Vagina (tissue), 2 donors: ENCODE data around the gene AMBRA1. TPM values are rescaled to one million over a fixed set of nuclear protein-coding genes. Genes with fewer than 3 reads are reported as not detected.

Experiments
- DNase-seq, 2 donors: peaks; one replicate each; pipeline ENCODE4 v3.0.0-alpha.2; 2017; ENCODE audit errors: extremely low spot score in 2 of 2
- H3K27ac ChIP-seq: fragments of 200-600 bp; sonication (generic); one replicate; pipeline ENCODE4 v1.5.1; 2019
- H3K27me3 ChIP-seq: fragments of 200-600 bp; sonication (generic); one replicate; pipeline ENCODE4 v1.5.1; 2019
- H3K36me3 ChIP-seq, 2 donors: fragments of 200-600 bp; sonication (generic); one replicate each; pipeline ENCODE4 v1.5.1; 2017 to 2019
- H3K4me1 ChIP-seq: fragments of 200-600 bp; sonication (generic); one replicate; pipeline ENCODE4 v1.5.1; 2019
- H3K4me3 ChIP-seq, 2 donors: fragments of 200-600 bp; sonication (generic); 1 replicate in 1 of 2; 2 replicates in 1 of 2; pipeline ENCODE4 v1.5.1; 2016 to 2019
- H3K9me3 ChIP-seq: fragments of 200-600 bp; sonication (generic); one replicate; pipeline ENCODE4 v1.5.1; 2019
- POLR2A ChIP-seq, 2 donors: fragments of 450-650 bp; IDR thresholded peaks; one replicate each; pipeline ENCODE4 v1.6.1; 2017; ENCODE audit warnings: antibody characterized with exemption in 2 of 2, mild to moderate bottlenecking in 2 of 2, moderate library complexity in 2 of 2
- POLR2AphosphoS5 ChIP-seq, 2 donors: sonication (generic); formaldehyde crosslinking; IDR thresholded peaks; one replicate each; pipeline ENCODE4 v1.9.0; 2017; ENCODE audit warnings: antibody characterized with exemption in 2 of 2, mild to moderate bottlenecking in 2 of 2, low read depth in 1 of 2; ENCODE audit not compliant: insufficient read depth in 1 of 2
- intact Hi-C: fragments of 100-400 bp; cut with DNase I; formaldehyde crosslinking; loops from one replicate; pipeline ENCODE4 v1.15.1; 2023
- total RNA-seq: library from RNA; depleted of rRNA; stranded (reverse); fragments of >200 nt; gene quantifications from one replicate; pipeline ENCODE4 v1.2.3, GENCODE V29; 2016
- TF ChIP-seq, protein P1 (sequence below), 3 experiments: fragments of 450-650 bp in 2 of 3; fragments of 200-600 bp in 1 of 3; sonication (generic) in 1 of 3; IDR thresholded peaks; one replicate each; pipeline ENCODE4 v1.5.1; 2017 to 2019; ENCODE audit warnings: antibody characterized with exemption in 3 of 3, mild to moderate bottlenecking in 2 of 3, moderate library complexity in 2 of 3

Gene AMBRA1
- total RNA-seq, 1 donor from 2014 or later = 40.0 TPM

DNA sequence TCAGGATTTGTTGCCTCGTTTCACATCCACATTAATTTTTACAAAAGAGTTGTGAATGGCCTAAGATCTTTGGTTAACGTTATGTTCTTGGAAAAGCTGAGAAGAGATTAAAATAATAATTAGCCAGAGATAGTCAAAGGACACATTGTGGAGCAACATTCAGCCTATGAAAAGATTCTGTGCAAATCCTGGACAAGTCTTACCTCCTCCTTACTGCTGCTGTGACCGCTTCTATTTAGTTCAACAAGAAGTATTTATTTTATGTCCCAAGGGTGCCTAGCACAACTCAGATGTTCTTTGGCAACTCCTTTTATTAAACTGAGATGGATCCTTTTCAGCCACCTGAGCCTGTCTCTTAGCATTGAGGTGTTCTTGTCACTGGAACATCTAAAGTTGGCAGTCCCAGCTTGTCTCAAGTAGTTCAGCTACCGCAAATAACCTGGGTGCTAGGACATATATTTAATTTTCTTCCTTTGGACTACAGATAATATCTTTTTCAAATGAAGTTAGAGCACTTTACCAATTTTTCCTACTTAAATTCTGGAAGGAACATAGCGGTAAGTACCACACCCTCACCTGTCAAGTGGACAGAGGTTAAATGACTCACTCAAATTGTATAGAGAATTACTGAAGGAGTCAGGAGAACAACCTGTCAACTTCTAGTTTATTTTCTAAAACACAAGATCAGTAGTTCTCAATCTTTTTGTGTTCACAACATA lies 121.7 kb downstream of the AMBRA1 start:
- no peak for DNase-seq
- H3K9me3 ChIP-seq = no peaks in the 10 kb centered on the region
- no peaks in the 10 kb centered on the region for H3K36me3 ChIP-seq
- no peak overlapping the region for H3K4me3 ChIP-seq
- H3K4me1 ChIP-seq = no peaks in the 10 kb centered on the region
- intact Hi-C loops = no loop called here
- no peaks in the 10 kb centered on the region for H3K27me3 ChIP-seq
- H3K27ac ChIP-seq = no peak overlapping the region
- TF ChIP-seq POLR2AphosphoS5 (IDR thresholded peaks at IDR 0.05; ENCODE audit: insufficient read depth in 1 of 2, low read depth in 1 of 2) (no peak), POLR2A (IDR thresholded peaks at IDR 0.05) (no peak)
- TF ChIP-seq, protein P1, sequence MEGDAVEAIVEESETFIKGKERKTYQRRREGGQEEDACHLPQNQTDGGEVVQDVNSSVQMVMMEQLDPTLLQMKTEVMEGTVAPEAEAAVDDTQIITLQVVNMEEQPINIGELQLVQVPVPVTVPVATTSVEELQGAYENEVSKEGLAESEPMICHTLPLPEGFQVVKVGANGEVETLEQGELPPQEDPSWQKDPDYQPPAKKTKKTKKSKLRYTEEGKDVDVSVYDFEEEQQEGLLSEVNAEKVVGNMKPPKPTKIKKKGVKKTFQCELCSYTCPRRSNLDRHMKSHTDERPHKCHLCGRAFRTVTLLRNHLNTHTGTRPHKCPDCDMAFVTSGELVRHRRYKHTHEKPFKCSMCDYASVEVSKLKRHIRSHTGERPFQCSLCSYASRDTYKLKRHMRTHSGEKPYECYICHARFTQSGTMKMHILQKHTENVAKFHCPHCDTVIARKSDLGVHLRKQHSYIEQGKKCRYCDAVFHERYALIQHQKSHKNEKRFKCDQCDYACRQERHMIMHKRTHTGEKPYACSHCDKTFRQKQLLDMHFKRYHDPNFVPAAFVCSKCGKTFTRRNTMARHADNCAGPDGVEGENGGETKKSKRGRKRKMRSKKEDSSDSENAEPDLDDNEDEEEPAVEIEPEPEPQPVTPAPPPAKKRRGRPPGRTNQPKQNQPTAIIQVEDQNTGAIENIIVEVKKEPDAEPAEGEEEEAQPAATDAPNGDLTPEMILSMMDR (IDR thresholded peaks at IDR 0.05) = no peak

- Histone ChIP-seq H3K27ac (no peak overlapping the region), H3K4me1 (peaks cover under 1% of the 10 kb centered on the region), H3K36me3 (no peaks in the 10 kb centered on the region), H3K9me3 (no peaks in the 10 kb centered on the region), H3K27me3 (no peaks in the 10 kb centered on the region), H3K4me3 (no peak overlapping the region)
- DNase-seq = no peak
- intact Hi-C loops = no loop called here
- TF ChIP-seq POLR2A (IDR thresholded peaks at IDR 0.05) (no peak), POLR2AphosphoS5 (IDR thresholded peaks at IDR 0.05; ENCODE audit: insufficient read depth in 1 of 2, low read depth in 1 of 2) (no peak)
- TF ChIP-seq, protein P1 (IDR thresholded peaks at IDR 0.05) = no peak
Observed at GRCh38 chr11:46469926-46470325, 123.9 kb downstream of the AMBRA1 start.

- no peaks in the 10 kb centered on the region for H3K36me3 ChIP-seq
- no peaks in the 10 kb centered on the region for H3K9me3 ChIP-seq
- H3K4me3 ChIP-seq = no peak overlapping the region
- intact Hi-C loops = no loop called here
- H3K27me3 ChIP-seq = no peaks in the 10 kb centered on the region
- H3K27ac ChIP-seq = no peak overlapping the region
- peaks cover 14% of the 10 kb centered on the region for H3K4me1 ChIP-seq
- TF ChIP-seq, protein P1 (IDR thresholded peaks at IDR 0.05) = no peak
- TF ChIP-seq POLR2A (IDR thresholded peaks at IDR 0.05) (no peak), POLR2AphosphoS5 (IDR thresholded peaks at IDR 0.05; ENCODE audit: insufficient read depth in 1 of 2, low read depth in 1 of 2) (no peak)
- no peak for DNase-seq
Observed at GRCh38 chr11:46465683-46466082, 128.1 kb downstream of the AMBRA1 start.

DNA sequence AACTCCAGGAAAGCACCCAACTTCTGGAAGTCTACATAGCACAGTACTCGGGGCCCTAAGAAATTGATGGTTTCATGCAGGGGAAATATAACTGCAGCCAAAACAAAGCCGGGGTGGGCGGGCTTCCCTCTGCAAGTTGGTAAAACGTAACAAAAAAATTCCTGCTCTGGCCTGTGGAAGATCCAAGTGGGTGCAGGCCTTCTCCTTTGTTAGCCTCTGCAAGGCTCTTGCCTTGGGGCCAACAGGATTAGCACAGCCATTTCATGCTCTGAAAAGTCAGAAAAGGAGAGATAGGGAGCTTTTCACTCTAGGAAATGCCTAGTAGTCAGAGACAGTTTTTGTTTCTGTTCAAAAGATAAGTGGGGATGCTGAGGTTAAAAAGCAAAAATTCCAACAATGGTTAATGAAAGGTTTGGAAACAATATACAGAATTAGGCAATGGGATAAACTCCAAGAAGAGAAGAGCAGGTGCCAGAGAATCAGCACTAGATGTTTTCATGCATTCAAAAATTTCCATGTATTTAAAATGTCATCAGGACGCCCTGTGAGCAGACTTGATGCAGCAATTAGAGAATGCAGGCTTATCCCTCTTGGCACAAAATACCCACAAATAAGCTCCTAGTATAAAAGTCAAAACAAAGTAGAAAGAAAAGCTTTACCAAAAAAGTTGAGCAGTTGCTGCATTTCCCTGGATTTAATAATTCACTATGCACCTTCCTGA lies 130.0 kb downstream of the AMBRA1 start:
- TF ChIP-seq, protein P1 (IDR thresholded peaks at IDR 0.05) = no peak
- TF ChIP-seq POLR2A (IDR thresholded peaks at IDR 0.05) (no peak), POLR2AphosphoS5 (IDR thresholded peaks at IDR 0.05; ENCODE audit: insufficient read depth in 1 of 2, low read depth in 1 of 2) (no peak)
- Histone ChIP-seq H3K27ac (no peak overlapping the region), H3K4me3 (no peak overlapping the region), H3K9me3 (no peaks in the 10 kb centered on the region), H3K36me3 (no peaks in the 10 kb centered on the region), H3K27me3 (no peaks in the 10 kb centered on the region), H3K4me1 (peaks cover 14% of the 10 kb centered on the region)
- DNase-seq = no peak
- intact Hi-C loops = no loop called here

DNA sequence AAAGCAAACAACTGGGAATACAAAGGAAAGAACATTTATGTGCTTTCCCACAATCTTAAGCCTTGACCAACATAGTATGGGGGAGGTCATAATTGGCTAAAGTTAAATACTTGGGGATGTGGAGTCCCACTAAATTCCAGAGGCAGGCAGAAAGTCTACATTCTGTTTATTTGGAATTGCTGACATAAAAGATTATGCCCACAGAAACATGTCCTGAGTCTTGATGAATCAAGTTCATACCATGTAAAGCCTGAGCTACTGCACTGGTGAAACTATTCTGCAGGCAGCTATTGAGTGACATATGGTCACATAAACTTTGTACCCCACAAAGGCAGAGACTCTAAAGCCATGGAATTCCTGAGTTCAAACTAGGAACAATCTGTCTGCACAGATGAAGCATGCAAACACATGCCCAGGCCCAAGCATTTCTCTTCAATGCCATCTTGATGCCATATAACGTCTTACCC lies 132.3 kb downstream of the AMBRA1 start:
- Histone ChIP-seq H3K4me1 (peaks cover 22% of the 10 kb centered on the region), H3K36me3 (no peaks in the 10 kb centered on the region), H3K27me3 (no peaks in the 10 kb centered on the region), H3K4me3 (no peak overlapping the region), H3K27ac (no peak overlapping the region), H3K9me3 (no peaks in the 10 kb centered on the region)
- no peak for DNase-seq
- intact Hi-C loops = no loop called here
- TF ChIP-seq POLR2AphosphoS5 (IDR thresholded peaks at IDR 0.05; ENCODE audit: insufficient read depth in 1 of 2, low read depth in 1 of 2) (no peak), POLR2A (IDR thresholded peaks at IDR 0.05) (no peak)
- TF ChIP-seq, protein P1 (IDR thresholded peaks at IDR 0.05) = no peak
